GM12873 (cell line): ENCODE data around the gene SIGLECL1.
A peak's percentile ranks its signal among the peaks of the same experiment; 100 is the strongest.

Source experiments
- TF ChIP-seq, protein P1 (sequence below): IDR thresholded peaks from 2 replicates; pipeline ENCODE4 v1.5.1; 2012; ENCODE audit warnings: low read depth, mild to moderate bottlenecking, moderate library complexity, low read length, control low read depth; ENCODE audit not compliant: insufficient read depth; ENCODE audit errors: missing control alignments

The SIGLECL1 gene

DNA sequence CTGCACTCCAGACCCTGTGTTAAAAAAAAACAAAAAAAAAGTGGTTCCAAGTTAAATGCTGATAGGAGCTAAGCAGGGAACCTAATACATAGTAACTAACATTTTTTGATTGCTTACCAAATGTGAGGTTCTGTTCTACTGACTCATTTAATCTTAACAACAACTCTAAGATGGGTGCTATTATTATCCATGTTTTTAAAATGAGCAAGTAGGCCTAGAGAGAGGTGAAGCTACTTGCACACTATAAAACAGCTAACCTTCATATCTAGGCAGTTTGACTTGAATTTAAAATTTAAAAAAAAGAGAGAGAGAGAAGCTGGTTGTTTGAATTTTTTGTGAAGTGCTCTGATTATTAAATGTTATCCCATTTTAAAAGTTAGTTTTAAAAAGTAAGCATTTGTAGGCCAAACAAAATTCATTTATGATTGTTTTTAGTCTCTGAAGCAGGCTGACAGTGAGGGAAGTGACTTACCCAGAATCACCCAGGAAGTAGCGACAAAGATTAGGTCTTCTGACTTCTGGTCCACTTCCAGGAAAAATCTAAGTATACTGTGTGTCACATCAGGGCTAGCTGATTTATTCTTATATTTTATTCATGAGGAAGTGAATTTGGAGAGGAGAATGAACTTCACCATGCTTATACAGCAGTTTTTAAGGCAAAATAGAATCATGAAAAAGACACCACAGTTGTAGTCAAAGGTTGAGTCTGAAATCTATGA, 2.4 kb downstream of the SIGLECL1 start:
- TF ChIP-seq, protein P1, sequence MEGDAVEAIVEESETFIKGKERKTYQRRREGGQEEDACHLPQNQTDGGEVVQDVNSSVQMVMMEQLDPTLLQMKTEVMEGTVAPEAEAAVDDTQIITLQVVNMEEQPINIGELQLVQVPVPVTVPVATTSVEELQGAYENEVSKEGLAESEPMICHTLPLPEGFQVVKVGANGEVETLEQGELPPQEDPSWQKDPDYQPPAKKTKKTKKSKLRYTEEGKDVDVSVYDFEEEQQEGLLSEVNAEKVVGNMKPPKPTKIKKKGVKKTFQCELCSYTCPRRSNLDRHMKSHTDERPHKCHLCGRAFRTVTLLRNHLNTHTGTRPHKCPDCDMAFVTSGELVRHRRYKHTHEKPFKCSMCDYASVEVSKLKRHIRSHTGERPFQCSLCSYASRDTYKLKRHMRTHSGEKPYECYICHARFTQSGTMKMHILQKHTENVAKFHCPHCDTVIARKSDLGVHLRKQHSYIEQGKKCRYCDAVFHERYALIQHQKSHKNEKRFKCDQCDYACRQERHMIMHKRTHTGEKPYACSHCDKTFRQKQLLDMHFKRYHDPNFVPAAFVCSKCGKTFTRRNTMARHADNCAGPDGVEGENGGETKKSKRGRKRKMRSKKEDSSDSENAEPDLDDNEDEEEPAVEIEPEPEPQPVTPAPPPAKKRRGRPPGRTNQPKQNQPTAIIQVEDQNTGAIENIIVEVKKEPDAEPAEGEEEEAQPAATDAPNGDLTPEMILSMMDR = no peak

DNA sequence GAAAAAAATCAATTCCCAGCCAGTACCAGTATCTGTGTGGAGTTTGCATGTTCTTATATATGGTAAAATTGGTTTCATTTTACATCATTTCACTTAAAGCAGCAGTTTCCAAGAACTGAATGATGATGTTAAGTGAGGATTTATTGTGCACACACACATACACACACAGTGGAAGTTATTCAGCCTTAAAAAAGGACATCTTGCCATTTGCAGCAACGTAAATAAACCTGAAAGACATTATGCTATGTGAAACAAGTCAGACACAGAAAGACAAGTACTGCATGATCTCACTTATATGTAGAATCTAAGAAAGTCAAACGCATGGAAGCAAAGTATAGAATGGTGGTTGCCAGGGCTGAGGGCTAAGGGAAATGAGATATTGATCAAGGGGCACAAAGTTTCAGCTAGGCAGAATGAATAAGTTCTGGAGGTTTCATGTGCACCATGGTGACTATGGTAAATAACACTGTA, 5.3 kb downstream of the SIGLECL1 start:
- TF ChIP-seq, protein P1 = no peak

DNA sequence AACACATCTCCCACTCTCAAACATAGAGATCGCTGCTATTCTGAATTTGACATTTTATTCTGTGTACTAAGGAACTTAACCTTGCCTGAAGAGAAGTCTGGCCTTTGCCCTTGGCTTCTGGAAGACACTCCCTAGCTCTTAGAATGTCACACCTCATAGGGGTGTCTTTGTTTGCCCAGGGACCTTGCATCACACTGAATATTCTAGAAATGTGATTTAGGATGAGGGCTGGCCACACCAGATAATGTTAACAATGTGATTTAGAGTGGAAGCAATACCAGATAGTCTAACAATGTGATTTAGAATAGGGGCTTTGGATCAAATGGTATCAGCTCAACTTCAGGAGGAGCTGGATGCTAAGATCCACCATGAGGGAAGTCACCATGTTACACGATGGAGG, 6.6 kb downstream of the SIGLECL1 start:
- TF ChIP-seq, protein P1 = no peak

DNA sequence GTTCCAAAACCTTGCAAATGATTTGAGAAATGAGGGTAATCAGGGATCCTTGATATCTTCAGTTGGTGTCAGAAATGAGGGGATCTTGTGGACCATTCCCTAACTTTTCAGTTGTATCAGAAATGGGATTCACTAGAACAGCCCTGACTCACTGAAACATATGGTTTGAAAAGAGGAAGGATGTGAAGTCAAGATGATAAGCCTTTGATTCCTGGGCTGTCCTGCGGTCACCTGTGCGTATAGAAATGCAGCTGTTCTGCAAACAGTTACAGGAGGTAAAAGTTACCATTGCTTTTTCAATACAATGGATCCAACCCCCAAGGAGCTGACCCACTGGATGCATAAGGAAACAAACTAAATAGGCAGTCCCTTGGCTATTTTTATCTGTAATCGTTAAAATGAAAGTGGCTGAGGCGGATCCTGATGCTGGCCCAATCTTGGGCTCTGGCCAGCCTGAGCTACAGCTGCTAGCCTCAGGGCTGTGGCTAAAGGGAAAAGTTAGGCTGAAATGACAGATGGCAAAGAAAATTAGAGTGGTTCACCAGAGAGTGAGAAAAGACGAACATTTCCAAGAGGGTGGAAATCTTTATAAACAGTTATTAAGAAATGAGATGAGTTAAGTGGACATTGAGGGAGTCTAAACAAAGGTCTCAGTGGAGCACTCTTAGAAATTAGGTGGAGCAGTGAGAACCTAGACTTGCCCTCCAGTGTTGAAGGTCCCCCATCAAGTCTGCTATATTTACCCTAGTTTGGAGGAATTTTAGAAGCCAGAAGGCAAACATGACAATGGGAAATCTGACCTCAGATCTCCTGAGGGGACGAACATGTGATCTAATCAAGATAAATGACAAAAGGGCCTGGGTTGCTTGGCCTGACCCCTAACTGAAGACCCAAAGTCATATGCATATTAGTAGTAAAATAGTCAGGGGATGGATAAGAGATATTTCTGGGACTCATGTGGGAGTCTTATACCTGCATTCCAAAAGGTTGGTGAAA, 7.6 kb downstream of the SIGLECL1 start:
- TF ChIP-seq, protein P1 = no peak

DNA sequence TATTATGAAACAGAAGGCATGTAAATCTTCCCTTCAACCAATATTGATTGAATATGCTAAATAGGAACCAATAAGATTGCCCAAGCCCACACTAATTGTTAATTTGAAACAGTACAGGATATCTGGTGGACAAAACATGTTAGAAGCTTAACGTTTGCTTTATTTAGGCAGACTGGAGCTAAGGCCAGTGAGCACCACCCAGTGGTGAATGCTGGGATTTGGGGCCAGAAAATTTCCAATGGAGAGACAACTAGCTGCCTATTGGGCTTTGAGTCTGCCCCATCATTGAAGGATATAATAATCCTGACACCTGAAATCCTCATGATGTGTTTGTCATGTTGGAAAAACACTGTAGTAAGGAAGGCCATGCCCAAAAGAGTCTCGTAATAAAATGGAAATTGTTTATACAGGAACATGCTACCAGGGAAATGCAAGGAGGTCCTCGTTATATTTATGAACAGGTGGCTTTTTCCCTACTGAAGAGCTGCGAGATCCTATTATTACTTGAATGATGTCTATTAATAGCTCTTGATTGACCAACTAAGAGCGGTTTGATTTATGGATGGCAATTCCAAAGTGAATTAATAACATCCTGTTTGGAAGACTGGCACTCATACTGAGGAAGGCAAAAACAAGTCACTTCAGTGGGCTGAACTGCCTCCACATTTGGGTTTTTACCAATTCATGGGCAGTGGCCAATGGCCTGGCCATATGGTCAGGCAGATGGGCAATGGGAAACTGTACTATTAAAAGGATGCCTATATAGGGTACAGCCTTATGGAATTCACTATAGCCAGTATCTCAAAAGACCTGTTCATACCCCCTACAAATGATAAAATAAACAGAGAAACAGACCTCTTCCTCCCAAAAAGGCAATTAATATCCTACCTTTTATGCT, 8.7 kb downstream of the SIGLECL1 start:
- TF ChIP-seq, protein P1 = peak; percentile 86

DNA sequence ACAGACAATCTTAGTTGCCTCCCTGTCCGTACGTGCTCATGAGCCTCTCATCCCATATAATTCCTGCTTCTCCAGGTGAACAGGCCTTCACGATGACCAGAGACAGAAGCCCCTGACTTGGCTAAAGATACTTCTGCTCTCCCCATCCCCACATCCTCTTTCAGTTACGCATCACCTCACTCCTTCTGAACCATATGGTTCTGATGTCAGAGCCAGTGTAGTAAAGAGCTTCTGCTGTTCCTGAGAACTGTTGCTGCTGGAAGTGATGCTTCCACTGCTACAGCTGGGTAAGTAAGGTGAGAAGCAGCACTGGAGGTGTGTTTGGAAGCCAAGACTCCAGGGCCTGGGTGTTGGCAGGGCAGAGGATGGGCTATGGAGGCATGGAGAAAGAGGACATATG, 12.9 kb downstream of the SIGLECL1 start:
- TF ChIP-seq, protein P1 = no peak
